Right ventricle myocardium inferior (tissue), 1 donor: Measurements from ENCODE around the gene ZNF774. TPM values are rescaled to one million over a fixed set of nuclear protein-coding genes. Genes with fewer than 3 reads are reported as not detected.
"Not testable (repeated sequence)": the region's sequence is repeated elsewhere in the genome, so short reads cannot be mapped to it uniquely, and the experiment has no call there.

Source experiments
- ATAC-seq: fragments of 200-7000 bp; cut with Tn5 transposase; one replicate; pipeline ENCODE4 v1.9.1; 2020; ENCODE audit warnings: mild to moderate bottlenecking, moderate library complexity
- DNase-seq: peaks from one replicate; pipeline ENCODE4 v3.0.0; 2021; ENCODE audit errors: missing footprints
- intact Hi-C: fragments of 100-400 bp; cut with DNase I; formaldehyde crosslinking; loops from one replicate; pipeline ENCODE4 v1.11.0; 2022
- long read RNA-seq: library from polyadenylated mRNA; unstranded; transcript quantifications from one replicate; pipeline ENCODE4 v2.0.0, GENCODE V29; 2021
- total RNA-seq: library from RNA; stranded (reverse); fragmentation: NEBNext Ultra II Directional; extraction: Animal tissue kit (Norgen Biotek cat#: 25700); gene quantifications from one replicate; pipeline ENCODE4 v1.2.1, GENCODE V29; 2021
- donor health status: DM: no; HTN: yes; CAD: no; lungs with severe emphysema.

Gene ZNF774
- 4.6 TPM for total RNA-seq
- long read RNA-seq, partial matches to known transcripts = 0 of 2 reads
- long read RNA-seq, other reads (novel, unspliced or antisense) = 0 of 2 reads

- intact Hi-C loops = no loop called here
- ATAC-seq (peak; percentile 99), DNase-seq (peak; percentile 91)
Observed at GRCh38 chr15:90352107-90352893, at the start of gene ZNF774. ZNF774 (plus strand) TSS chr15:90352284; CDS start chr15:90354661, 2,377 bp downstream.

GRCh38 chr15:90305355-90305754 is 46.7 kb upstream of the ZNF774 start:
- ATAC-seq, DNase-seq, intact Hi-C loops: not testable (repeated sequence)

GRCh38 chr15:90305932-90306331 is 46.2 kb upstream of the ZNF774 start:
- DNase-seq = no peak
- intact Hi-C loops = no loop called here
- ATAC-seq = no peak

- DNase-seq = no peak
- no peak for ATAC-seq
- intact Hi-C loops = no loop called here
Observed at GRCh38 chr15:90306560-90306959, 45.5 kb upstream of the ZNF774 start.

GRCh38 chr15:90307661-90308060 is 44.4 kb upstream of the ZNF774 start:
- no peak for DNase-seq
- intact Hi-C loops = no loop called here
- ATAC-seq = no peak

- no peak for DNase-seq
- intact Hi-C loops = no loop called here
- ATAC-seq = no peak
Observed at GRCh38 chr15:90309020-90309419, 43.1 kb upstream of the ZNF774 start.

GRCh38 chr15:90315278-90315982 is 36.7 kb upstream of the ZNF774 start:
- DNase-seq (peak; percentile 72), ATAC-seq (peak; percentile 94)
- intact Hi-C loops = no loop called here

GRCh38 chr15:90316139-90316538 is 35.9 kb upstream of the ZNF774 start:
- no peak for ATAC-seq
- intact Hi-C loops = no loop called here
- DNase-seq = no peak

GRCh38 chr15:90318591-90318990 is 33.5 kb upstream of the ZNF774 start:
- DNase-seq (no peak), ATAC-seq (no peak)
- intact Hi-C loops = no loop called here

- peak; percentile 82 for ATAC-seq
- intact Hi-C loops = loop anchor here (1.0 to 10.0 kb wide), 4 partner anchors 42 to 372 kb away; no protein-coding TSS in a partner anchor
- DNase-seq = peak; percentile 87
Observed at GRCh38 chr15:90320062-90320884, 31.8 kb upstream of the ZNF774 start.

GRCh38 chr15:90320885-90321278 is 31.2 kb upstream of the ZNF774 start:
- DNase-seq = no peak
- intact Hi-C loops = loop anchor here (1.0 to 10.0 kb wide), 4 partner anchors 41 to 371 kb away; no protein-coding TSS in a partner anchor
- ATAC-seq = no peak

- DNase-seq (no peak), ATAC-seq (no peak)
- intact Hi-C loops = loop anchor here (5.0 to 10.0 kb wide), 3 partner anchors 40 to 370 kb away; no protein-coding TSS in a partner anchor
Observed at GRCh38 chr15:90322538-90322937, 29.5 kb upstream of the ZNF774 start.

GRCh38 chr15:90325726-90326125 is 26.4 kb upstream of the ZNF774 start:
- no peak for ATAC-seq
- intact Hi-C loops = loop anchor here (10.0 kb wide), 1 partner anchor 269 kb away; no protein-coding TSS in a partner anchor
- no peak for DNase-seq

- ATAC-seq (no peak), DNase-seq (no peak)
- intact Hi-C loops = loop anchor here (10.0 kb wide), 1 partner anchor 268 kb away; no protein-coding TSS in a partner anchor
Observed at GRCh38 chr15:90326441-90326840, 25.6 kb upstream of the ZNF774 start.

GRCh38 chr15:90327311-90327710 is 24.8 kb upstream of the ZNF774 start:
- ATAC-seq = no peak
- no peak for DNase-seq
- intact Hi-C loops = loop anchor here (10.0 kb wide), 1 partner anchor 267 kb away; no protein-coding TSS in a partner anchor

- ATAC-seq (no peak), DNase-seq (no peak)
- intact Hi-C loops = no loop called here
Observed at GRCh38 chr15:90334304-90334731, 17.8 kb upstream of the ZNF774 start.

GRCh38 chr15:90336705-90337141 is 15.4 kb upstream of the ZNF774 start:
- peak; percentile 74 for ATAC-seq
- intact Hi-C loops = no loop called here
- DNase-seq = no peak

- ATAC-seq (no peak), DNase-seq (no peak)
- intact Hi-C loops = no loop called here
Observed at GRCh38 chr15:90337256-90337655, 14.8 kb upstream of the ZNF774 start.

- intact Hi-C loops = no loop called here
- ATAC-seq (no peak), DNase-seq (no peak)
Observed at GRCh38 chr15:90338532-90338931, 13.6 kb upstream of the ZNF774 start.
